GM18498 (cell line): ENCODE measurements around the gene RMC1.
"Not testable (repeated sequence)": the region's sequence is repeated elsewhere in the genome, so short reads cannot be mapped to it uniquely, and the experiment has no call there.

Experiments
- ATAC-seq: cut with Tn5 transposase; IDR thresholded peaks from one replicate; pipeline ENCODE4 v1.9.1; 2021; ENCODE audit warnings: mild to moderate bottlenecking, moderate library complexity; ENCODE audit not compliant: unreplicated experiment

RMC1 gene

GRCh38 chr18:23556145-23556780, 53.0 kb downstream of the RMC1 start:
- ATAC-seq, result no peak

GRCh38 chr18:23557511-23557910, 54.2 kb downstream of the RMC1 start:
- not testable (repeated sequence) for ATAC-seq

- no peak for ATAC-seq
Measured at GRCh38 chr18:23560186-23560585, 56.9 kb downstream of the RMC1 start.

- no peak for ATAC-seq
Measured at GRCh38 chr18:23563377-23564043, 60.2 kb downstream of the RMC1 start.

GRCh38 chr18:23565916-23566547, 62.7 kb downstream of the RMC1 start:
- ATAC-seq, result no peak

- no peak for ATAC-seq
Measured at GRCh38 chr18:23567671-23568070, 64.4 kb downstream of the RMC1 start.

GRCh38 chr18:23568281-23569138, 65.2 kb downstream of the RMC1 start:
- ATAC-seq, result no peak

- ATAC-seq, result no peak
Measured at GRCh38 chr18:23569299-23570063, 66.2 kb downstream of the RMC1 start.

- ATAC-seq, result no peak
Measured at GRCh38 chr18:23570912-23571504, 67.7 kb downstream of the RMC1 start.

- no peak for ATAC-seq
Measured at GRCh38 chr18:23572012-23572411, 68.7 kb downstream of the RMC1 start.

GRCh38 chr18:23572570-23572969, 69.3 kb downstream of the RMC1 start:
- no peak for ATAC-seq

GRCh38 chr18:23573020-23573419, 69.7 kb downstream of the RMC1 start:
- no peak for ATAC-seq

- ATAC-seq, result no peak
Measured at GRCh38 chr18:23573626-23574431, 70.5 kb downstream of the RMC1 start.

GRCh38 chr18:23574611-23575308, 71.4 kb downstream of the RMC1 start:
- ATAC-seq, result no peak

- ATAC-seq, result no peak
Measured at GRCh38 chr18:23575309-23575651, 72.0 kb downstream of the RMC1 start.

- not testable (repeated sequence) for ATAC-seq
Measured at GRCh38 chr18:23577521-23577920, 74.2 kb downstream of the RMC1 start.

- ATAC-seq, result no peak
Measured at GRCh38 chr18:23578067-23578701, 74.9 kb downstream of the RMC1 start.

- ATAC-seq, result no peak
Measured at GRCh38 chr18:23578891-23579653, 75.8 kb downstream of the RMC1 start.
